Gastroesophageal sphincter (tissue), 3 donors: ENCODE results near the gene GGPS1.

Source experiments
- CTCF ChIP-seq, 4 experiments: fragments of 200-600 bp in 2 of 4; fragments of 450-650 bp in 2 of 4; sonication (generic) in 1 of 4; IDR thresholded peaks; one replicate each; pipeline ENCODE4 v1.5.1; 2017 to 2019; ENCODE audit warnings: antibody characterized with exemption in 4 of 4, mild to moderate bottlenecking in 2 of 4, moderate library complexity in 2 of 4
- POLR2A ChIP-seq, 2 donors: fragments of 450-650 bp; IDR thresholded peaks; one replicate each; pipeline ENCODE4 v1.6.1; 2017; ENCODE audit warnings: antibody characterized with exemption in 2 of 2, mild to moderate bottlenecking in 2 of 2, moderate library complexity in 1 of 2
- POLR2AphosphoS5 ChIP-seq: sonication (generic); formaldehyde crosslinking; IDR thresholded peaks from one replicate; pipeline ENCODE4 v1.6.1; 2017; ENCODE audit warnings: antibody characterized with exemption

DNA sequence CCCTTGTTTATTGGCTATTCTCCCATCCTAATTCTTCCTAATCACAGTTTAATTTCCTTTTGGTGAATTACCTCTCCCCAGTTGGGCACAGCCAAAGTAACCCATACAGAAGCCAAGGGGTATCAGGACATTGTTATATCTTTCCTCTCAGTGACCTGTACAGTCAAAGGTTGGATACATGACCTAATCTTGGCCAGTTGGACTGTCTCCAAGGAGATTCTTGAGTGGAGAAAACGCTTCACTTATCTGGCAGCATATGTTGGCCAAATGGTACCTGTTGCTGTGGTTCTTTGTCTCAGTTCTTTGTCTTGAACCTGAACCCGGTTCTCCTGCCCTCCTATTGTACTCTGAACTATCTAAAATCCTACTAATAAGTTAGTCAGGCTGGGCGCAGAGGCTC lies 23.5 kb downstream of the GGPS1 start:
- TF ChIP-seq POLR2AphosphoS5 (no peak), POLR2A (IDR thresholded peaks at IDR 0.05) (no peak), CTCF (IDR thresholded peaks at IDR 0.05) (no peak)
